ENCODE results near the gene WRAP73. TPM values are rescaled to one million over a fixed set of nuclear protein-coding genes. Genes with fewer than 3 reads are reported as not detected.

Gene WRAP73
- total RNA-seq, 1 experiment from 2014 or later, result 51.4 TPM

- no peaks in the 10 kb centered on the region for H3K9me3 ChIP-seq (ENCODE audit: control insufficient read depth in 1 of 2, insufficient read depth in 1 of 2, low read depth in 1 of 2, low read length in 2 of 2)
- ChIA-PET RAD21 (ENCODE audit: low non-redundant PET in 1 of 2, low total read pairs in 2 of 2, uncharacterized antibody in 2 of 2, unreplicated experiment in 2 of 2) (no interaction called here), POLR2A (no interaction called here), CTCF (no interaction called here)
- ATAC-seq (no peak), DNase-seq (ENCODE audit: low read depth, low spot score) (no peak)
- no peak overlapping the region for H3K27ac ChIP-seq (ENCODE audit: low read depth, low read length)
- H3K4me1 ChIP-seq (ENCODE audit: control insufficient read depth in 1 of 2, insufficient read depth in 2 of 2, low read length in 2 of 2), result peaks cover 18 to 29% of the 10 kb centered on the region in 2 experiments
- TF ChIP-seq EGR1 (IDR thresholded peaks at IDR 0.05; ENCODE audit: low read depth) (no peak), POLR2A (IDR thresholded peaks at IDR 0.05; ENCODE audit: borderline replicate concordance, extremely low read depth, insufficient read depth, insufficient read length) (peak; percentile 66)
- peak overlapping the region; percentile 98 for H2AFZ ChIP-seq (ENCODE audit: low read depth, low read length, poor library complexity, severe bottlenecking)
- no peaks in the 10 kb centered on the region for H4K20me1 ChIP-seq (ENCODE audit: insufficient read depth)
- no peaks in the 10 kb centered on the region for H3K27me3 ChIP-seq (ENCODE audit: insufficient read depth, low read length)
- H3K36me3 ChIP-seq (ENCODE audit: control insufficient read depth in 1 of 2, insufficient read depth in 2 of 2, low read length in 2 of 2), result peaks cover 9 to 19% of the 10 kb centered on the region in 2 experiments; a peak in 3 of 4 replicates
- peaks cover 47% of the 10 kb centered on the region for H3K79me2 ChIP-seq (ENCODE audit: insufficient read depth, low read length)
- intact Hi-C loops (cut with micrococcal nuclease), result loop anchor here (1.0 kb wide), 1 partner anchor 74 kb away; no protein-coding TSS in a partner anchor
- peak overlapping the region; percentile 86 to 98; a peak in 3 of 4 replicates for H3K4me3 ChIP-seq (replicated peaks in 1 of 2; ENCODE audit: low read depth in 1 of 2, low read length in 2 of 2)
- H3K9me2 ChIP-seq (ENCODE audit: insufficient read depth), result no peaks in the 10 kb centered on the region
- BruUV-seq (replicated peaks), result no TSS peak
- peak overlapping the region; percentile 94 for H3K4me2 ChIP-seq (ENCODE audit: low read length)
- no peak overlapping the region for H3K9ac ChIP-seq (ENCODE audit: low read length)
Measured at GRCh38 chr1:3650248-3651025, 534 bp upstream of the WRAP73 start.

GRCh38 chr1:3646596-3646995 lies 3.3 kb downstream of the WRAP73 start:
- Histone ChIP-seq H3K27me3 (ENCODE audit: insufficient read depth, low read length) (no peaks in the 10 kb centered on the region), H3K4me3 (replicated peaks in 1 of 2; ENCODE audit: low read depth in 1 of 2, low read length in 2 of 2) (no peak overlapping the region), H3K36me3 (ENCODE audit: control insufficient read depth in 1 of 2, insufficient read depth in 2 of 2, low read length in 2 of 2) (peaks cover 13 to 19% of the 10 kb centered on the region in 2 experiments; a peak in 3 of 4 replicates), H3K9me2 (ENCODE audit: insufficient read depth) (no peaks in the 10 kb centered on the region), H3K9me3 (ENCODE audit: control insufficient read depth in 1 of 2, insufficient read depth in 1 of 2, low read depth in 1 of 2, low read length in 2 of 2) (no peaks in the 10 kb centered on the region), H4K20me1 (ENCODE audit: insufficient read depth) (no peaks in the 10 kb centered on the region), H3K4me1 (ENCODE audit: control insufficient read depth in 1 of 2, insufficient read depth in 2 of 2, low read length in 2 of 2) (peaks cover 7 to 15% of the 10 kb centered on the region in 2 experiments; a peak in 3 of 4 replicates), H3K9ac (ENCODE audit: low read length) (no peak overlapping the region), H2AFZ (ENCODE audit: low read depth, low read length, poor library complexity, severe bottlenecking) (no peak overlapping the region), H3K79me2 (ENCODE audit: insufficient read depth, low read length) (peaks cover 26% of the 10 kb centered on the region), H3K4me2 (ENCODE audit: low read length) (no peak overlapping the region), H3K27ac (ENCODE audit: low read depth, low read length) (no peak overlapping the region)
- ChIA-PET RAD21 (ENCODE audit: low non-redundant PET in 1 of 2, low total read pairs in 2 of 2, uncharacterized antibody in 2 of 2, unreplicated experiment in 2 of 2) (no interaction called here), POLR2A (no interaction called here), CTCF (no interaction called here)
- TF ChIP-seq SP1 (IDR thresholded peaks at IDR 0.05; ENCODE audit: low read depth) (no peak), POLR2A (IDR thresholded peaks at IDR 0.05; ENCODE audit: borderline replicate concordance, extremely low read depth, insufficient read depth, insufficient read length) (no peak), ZBTB33 (IDR thresholded peaks at IDR 0.05; ENCODE audit: extremely low read depth, insufficient replicate concordance, low read length) (no peak), JUND (IDR thresholded peaks at IDR 0.05) (no peak), EGR1 (IDR thresholded peaks at IDR 0.05; ENCODE audit: low read depth) (no peak)
- ATAC-seq (no peak), DNase-seq (ENCODE audit: low read depth, low spot score) (no peak)
- BruUV-seq (replicated peaks), result no TSS peak
- intact Hi-C loops (cut with micrococcal nuclease), result no loop called here
